HepG2 (cell line): ENCODE data around the gene PHACTR3. TPM values are rescaled to one million over a fixed set of nuclear protein-coding genes. Genes with fewer than 3 reads are reported as not detected.

Experiments used
- ATAC-seq: fragments of 200-7000 bp; cut with Tn5 transposase; 3 replicates; pipeline ENCODE4 v1.9.1; 2020; ENCODE audit warnings: mild to moderate bottlenecking, moderate library complexity
- BruUV-seq: library from RNA; stranded (reverse); fragments of 400-500 nt; replicated peaks from 2 replicates; lab custom pipeline; 2021; lab: Mats Ljungman, UMichigan
- CTCF ChIA-PET: fragments of 300-600 bp; formaldehyde crosslinking; extraction: SDS; loops from one replicate; lab custom pipeline; 2021; ENCODE audit warnings: low total read pairs, inconsistent platforms, low intra/inter-chr PET ratio; lab: Yijun Ruan, JAX
- POLR2A ChIA-PET: fragments of 350-600 bp; sonication (Branson Sonifier 250); formaldehyde crosslinking; loops from one replicate; lab custom pipeline; 2020; ENCODE audit warnings: antibody characterized with exemption, inconsistent platforms; lab: Yijun Ruan, JAX
- DNase-seq: peaks from one replicate; pipeline ENCODE4 v3.0.0-alpha.2; 2015; ENCODE audit warnings: low spot score
- FAIRE-seq: peaks from 3 replicates; lab custom pipeline; 2011; peaks lifted over from hg19 to GRCh38; lab: Jason Lieb, UNC
- H2AFZ ChIP-seq: one replicate; pipeline ENCODE4 v1.6.1; 2011; ENCODE audit warnings: low read length, inconsistent platforms
- H3K27ac ChIP-seq: fragments of 300-600 bp; 3 replicates; pipeline ENCODE4 v1.8.0; 2011; ENCODE audit warnings: mixed run types, mild to moderate bottlenecking, mixed read lengths, low read length, inconsistent platforms; ENCODE audit not compliant: insufficient read depth; ENCODE audit errors: extremely low read length
- H3K27me3 ChIP-seq, 2 experiments: fragments of 200-600 bp in 1 of 2; 2 replicates in 1 of 2; 3 replicates in 1 of 2; pipeline versions ENCODE4 v1.6.0 to v1.8.0; 2011; ENCODE audit warnings: low read length in 2 of 2, mild to moderate bottlenecking in 2 of 2, moderate library complexity in 2 of 2, inconsistent platforms in 1 of 2; ENCODE audit not compliant: insufficient read depth in 2 of 2, control insufficient read depth in 1 of 2
- H3K36me3 ChIP-seq, 2 experiments: fragments of 200-600 bp in 1 of 2; replicated peaks in 1 of 2; 2 replicates in 1 of 2; 3 replicates in 1 of 2; pipeline versions ENCODE4 v1.5.1 to v1.8.0; 2011; ENCODE audit warnings: low read length in 2 of 2, inconsistent platforms in 1 of 2; ENCODE audit not compliant: insufficient read depth in 2 of 2, control insufficient read depth in 1 of 2
- H3K4me1 ChIP-seq: 2 replicates; pipeline ENCODE4 v1.5.1; 2012; ENCODE audit warnings: low read length, inconsistent platforms; ENCODE audit not compliant: insufficient read depth
- H3K4me2 ChIP-seq: 2 replicates; pipeline ENCODE4 v1.6.0; 2011; ENCODE audit warnings: low read depth, low read length, inconsistent platforms
- H3K4me3 ChIP-seq, 3 experiments: fragments of 200-600 bp in 1 of 3; sonication (generic), shearing (Covaris generic) in 1 of 3; replicated peaks in 1 of 3; 2 replicates each; pipeline ENCODE4 v1.5.1; 2011 to 2016; ENCODE audit warnings: low read length in 3 of 3, inconsistent platforms in 2 of 3, low read depth in 2 of 3, mild to moderate bottlenecking in 2 of 3, control low read depth in 1 of 3, mixed read lengths in 1 of 3; ENCODE audit not compliant: insufficient read depth in 1 of 3
- H3K79me2 ChIP-seq: one replicate; pipeline ENCODE4 v1.6.1; 2011; ENCODE audit warnings: low read length, inconsistent platforms; ENCODE audit not compliant: insufficient read depth
- H3K9ac ChIP-seq: 2 replicates; pipeline ENCODE4 v1.6.0; 2011; ENCODE audit warnings: mild to moderate bottlenecking, low read depth, low read length, inconsistent platforms; ENCODE audit not compliant: insufficient read depth
- H3K9me3 ChIP-seq: 2 replicates; pipeline ENCODE4 v1.5.1; 2012; ENCODE audit warnings: mild to moderate bottlenecking, low read length
- H4K20me1 ChIP-seq: 2 replicates; pipeline ENCODE4 v1.6.0; 2011; ENCODE audit warnings: inconsistent platforms, mild to moderate bottlenecking, low read length, moderate library complexity; ENCODE audit not compliant: insufficient read depth
- ATF7 ChIP-seq, 2 experiments: fragments of 450-650 bp in 1 of 2; sonication (generic) in 1 of 2; formaldehyde crosslinking in 1 of 2; IDR thresholded peaks; 2 replicates each; pipeline versions ENCODE4 v1.4.0 to v1.6.1; 2016 to 2020; ENCODE audit warnings: antibody characterized with exemption in 1 of 2, mild to moderate bottlenecking in 1 of 2, missing genetic modification reagents in 1 of 2
- CREB1 ChIP-seq, 2 experiments: fragments of 450-650 bp in 1 of 2; IDR thresholded peaks; 2 replicates each; pipeline ENCODE4 v1.6.1; 2016 to 2017; ENCODE audit warnings: control low read depth in 1 of 2, mild to moderate bottlenecking in 1 of 2, missing compliant biosample characterization in 1 of 2, missing genetic modification characterization in 1 of 2
- ELF4 ChIP-seq: sonication (generic); formaldehyde crosslinking; IDR thresholded peaks from 2 replicates; pipeline ENCODE4 v1.5.0; 2020; ENCODE audit warnings: missing genetic modification reagents, mild to moderate bottlenecking, moderate library complexity, borderline replicate concordance
- ZNF160 ChIP-seq: sonication (generic); formaldehyde crosslinking; IDR thresholded peaks from 2 replicates; pipeline ENCODE4 v1.8.0; 2022; ENCODE audit warnings: mild to moderate bottlenecking, inconsistent platforms, missing genetic modification reagents
- ZNF44 ChIP-seq: sonication (generic); formaldehyde crosslinking; IDR thresholded peaks from 2 replicates; pipeline ENCODE4 v1.5.1; 2020; ENCODE audit warnings: mild to moderate bottlenecking, missing genetic modification reagents
- WGBS: methylation state at CpG from one replicate; pipeline ENCODE4 v1.1.6; 2017; ENCODE audit warnings: low lambda C conversion rate; 5-methylcytosine and 5-hydroxymethylcytosine counted together
- in situ Hi-C: cut with HindIII; loops from 2 replicates; pipeline ENCODE4 v1.10.0; 2017; ENCODE audit warnings: low pct_unique_long_range_greater_than_20kb; ENCODE audit not compliant: extremely low pct_ligation_motif_present
- intact Hi-C: fragments of 100-400 bp; cut with micrococcal nuclease; formaldehyde crosslinking; loops from one replicate; pipeline ENCODE4 v1.10.0; 2022; ENCODE audit not compliant: unreplicated experiment
- polyA plus RNA-seq, 8 experiments: library from polyadenylated mRNA; depleted of rRNA in 3 of 8; stranded (reverse) in 7 of 8; unstranded in 1 of 8; fragments of >200 nt; fragmentation: Illumina TruSeq in 4 of 8; extraction: Trizol in 4 of 8; gene quantifications; 2 replicates each; pipeline versions ENCODE4 v1.2.1 to v1.2.3, GENCODE V29; 2011 to 2016; ENCODE audit warnings: low read depth in 4 of 8, missing spikeins in 1 of 8, mixed read lengths in 1 of 8; ENCODE audit not compliant: insufficient read depth in 1 of 8
- total RNA-seq, 5 experiments: library from RNA; depleted of rRNA; stranded (reverse); fragments of >200 nt; fragmentation: Illumina TruSeq; extraction: Trizol; gene quantifications; 2 replicates each; pipeline ENCODE4 v1.2.3, GENCODE V29; 2016; ENCODE audit warnings: low read depth in 1 of 5

PHACTR3 gene
- total and polyA plus RNA-seq, 2 of the 13 experiments (the other 11 are each of a cell fraction or from before 2014, with no cell fraction given): not detected

GRCh38 chr20:59775687-59776055, 171.3 kb downstream of the PHACTR3 start:
- no peak for ATAC-seq
- POLR2A ChIA-PET: no interaction called here
- no peak for TF ChIP-seq ELF4
- Histone ChIP-seq H3K4me3 (no peak overlapping the region), H3K4me2 (no peak overlapping the region), H3K4me1 (no peaks in the 10 kb centered on the region), H4K20me1 (no peaks in the 10 kb centered on the region; the same call in 1 of the 2 replicates), H3K9ac (no peak overlapping the region), H3K79me2 (no peaks in the 10 kb centered on the region), H3K9me3 (no peaks in the 10 kb centered on the region), H3K27me3 (peaks cover 3 to 19% of the 10 kb centered on the region in 2 experiments; a peak in 2 of 5 replicates), H3K27ac (no peak overlapping the region), H3K36me3 (no peaks in the 10 kb centered on the region), H2AFZ (no peak overlapping the region)
- no TSS peak for BruUV-seq
- intact Hi-C loops (no loop called here), in situ Hi-C loops (no loop called here)
- CTCF ChIA-PET: no interaction called here
- DNase-seq: no peak
- no peak for FAIRE-seq
- 6% methylated on average over 3 of the region's 4 CpGs for WGBS

- intact Hi-C loops (no loop called here), in situ Hi-C loops (no loop called here)
- ATAC-seq (no peak), FAIRE-seq (no peak), DNase-seq (no peak)
- Histone ChIP-seq H3K4me1 (no peaks in the 10 kb centered on the region), H2AFZ (no peak overlapping the region), H3K36me3 (no peaks in the 10 kb centered on the region), H3K4me2 (no peak overlapping the region), H3K4me3 (no peak overlapping the region), H3K9ac (no peak overlapping the region), H3K9me3 (no peaks in the 10 kb centered on the region), H4K20me1 (no peaks in the 10 kb centered on the region; the same call in 1 of the 2 replicates), H3K27ac (no peak overlapping the region), H3K27me3 (peaks cover 3 to 24% of the 10 kb centered on the region in 2 experiments; a peak in 2 of 5 replicates), H3K79me2 (no peaks in the 10 kb centered on the region)
- CTCF ChIA-PET: no interaction called here
- WGBS: 26% methylated on average over 8 of the region's 8 CpGs
- no TSS peak for BruUV-seq
- no peak for TF ChIP-seq ZNF160
- TF ChIP-seq ZNF44 (CRISPR knock-in tag): no peak
- TF ChIP-seq CREB1 (IDR thresholded peaks at IDR 0.05): peak; percentile 69
- TF ChIP-seq CREB1 (CRISPR knock-in tag; IDR thresholded peaks at IDR 0.05): no peak
- peak; percentile 78 for TF ChIP-seq ATF7 (IDR thresholded peaks at IDR 0.05)
- no peak for TF ChIP-seq ATF7 (CRISPR knock-in tag; IDR thresholded peaks at IDR 0.05)
- POLR2A ChIA-PET: no interaction called here
Observed at GRCh38 chr20:59776059-59776603, 171.8 kb downstream of the PHACTR3 start.
